Lower leg skin (tissue), 4 donors: ENCODE measurements around the gene DNAH7. TPM values are rescaled to one million over a fixed set of nuclear protein-coding genes. Genes with fewer than 3 reads are reported as not detected.

Experiments
- DNase-seq, 2 donors: peaks; one replicate each; pipeline ENCODE4 v3.0.0-alpha.2; 2019; ENCODE audit warnings: low spot score in 2 of 2
- H3K4me3 ChIP-seq: fragments of 200-600 bp; sonication (generic); 2 replicates; pipeline ENCODE4 v1.5.1; 2017; ENCODE audit warnings: mild to moderate bottlenecking, low read depth; ENCODE audit not compliant: poor library complexity, severe bottlenecking
- POLR2A ChIP-seq, 2 donors: fragments of 450-650 bp; IDR thresholded peaks; one replicate each; pipeline ENCODE4 v1.6.1; 2016 to 2017; ENCODE audit warnings: antibody characterized with exemption in 2 of 2, mild to moderate bottlenecking in 1 of 2, moderate library complexity in 1 of 2
- WGBS, 2 donors: methylation state at CpG; one replicate each; pipeline ENCODE4 v1.1.5; 2018; 5-methylcytosine and 5-hydroxymethylcytosine counted together
- intact Hi-C: fragments of 100-400 bp; cut with DNase I; formaldehyde crosslinking; loops from one replicate; pipeline ENCODE4 v1.15.0; 2023; ENCODE audit warnings: low total_unique reads
- total RNA-seq, 4 donors: library from RNA; depleted of rRNA; stranded (reverse); fragments of >200 nt; gene quantifications; one replicate each; pipeline ENCODE4 v1.1.0, GENCODE V29; 2016
- TF ChIP-seq, protein P1 (sequence below), 3 donors: fragments of 450-650 bp; IDR thresholded peaks; one replicate each; pipeline ENCODE4 v1.5.1; 2016; ENCODE audit warnings: antibody characterized with exemption in 3 of 3, mild to moderate bottlenecking in 3 of 3, moderate library complexity in 2 of 3

Gene DNAH7
- total RNA-seq, 4 donors from 2014 or later, result 0.08 to 0.34 (median 0.17) TPM

DNA sequence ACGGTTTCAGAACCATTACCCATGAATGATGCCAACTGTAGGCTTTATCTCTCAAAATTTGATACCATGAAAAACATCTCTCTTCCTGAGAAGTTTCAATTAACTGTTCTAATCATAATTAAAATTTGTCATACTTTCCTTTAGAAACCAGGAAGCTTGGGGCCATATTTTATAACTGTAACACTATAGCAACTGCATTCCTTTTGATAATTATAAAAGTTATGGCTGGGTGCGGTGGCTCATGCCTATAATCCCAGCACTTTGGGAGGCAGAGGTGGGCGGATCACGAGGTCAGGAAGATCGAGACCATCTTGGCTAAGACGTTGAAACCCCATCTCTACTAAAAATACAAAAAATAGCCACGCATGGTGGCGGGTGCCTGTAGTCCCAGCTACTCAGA, 70.6 kb downstream of the DNAH7 start:
- intact Hi-C loops, result no loop called here
- TF ChIP-seq, protein P1, sequence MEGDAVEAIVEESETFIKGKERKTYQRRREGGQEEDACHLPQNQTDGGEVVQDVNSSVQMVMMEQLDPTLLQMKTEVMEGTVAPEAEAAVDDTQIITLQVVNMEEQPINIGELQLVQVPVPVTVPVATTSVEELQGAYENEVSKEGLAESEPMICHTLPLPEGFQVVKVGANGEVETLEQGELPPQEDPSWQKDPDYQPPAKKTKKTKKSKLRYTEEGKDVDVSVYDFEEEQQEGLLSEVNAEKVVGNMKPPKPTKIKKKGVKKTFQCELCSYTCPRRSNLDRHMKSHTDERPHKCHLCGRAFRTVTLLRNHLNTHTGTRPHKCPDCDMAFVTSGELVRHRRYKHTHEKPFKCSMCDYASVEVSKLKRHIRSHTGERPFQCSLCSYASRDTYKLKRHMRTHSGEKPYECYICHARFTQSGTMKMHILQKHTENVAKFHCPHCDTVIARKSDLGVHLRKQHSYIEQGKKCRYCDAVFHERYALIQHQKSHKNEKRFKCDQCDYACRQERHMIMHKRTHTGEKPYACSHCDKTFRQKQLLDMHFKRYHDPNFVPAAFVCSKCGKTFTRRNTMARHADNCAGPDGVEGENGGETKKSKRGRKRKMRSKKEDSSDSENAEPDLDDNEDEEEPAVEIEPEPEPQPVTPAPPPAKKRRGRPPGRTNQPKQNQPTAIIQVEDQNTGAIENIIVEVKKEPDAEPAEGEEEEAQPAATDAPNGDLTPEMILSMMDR (IDR thresholded peaks at IDR 0.05), result no peak
- TF ChIP-seq POLR2A (IDR thresholded peaks at IDR 0.05), result no peak
- DNase-seq, result no peak
- WGBS, 2 donors, result 91 to 95% methylated on average over 8 of the region's 8 CpGs
- no peak overlapping the region for H3K4me3 ChIP-seq

DNA sequence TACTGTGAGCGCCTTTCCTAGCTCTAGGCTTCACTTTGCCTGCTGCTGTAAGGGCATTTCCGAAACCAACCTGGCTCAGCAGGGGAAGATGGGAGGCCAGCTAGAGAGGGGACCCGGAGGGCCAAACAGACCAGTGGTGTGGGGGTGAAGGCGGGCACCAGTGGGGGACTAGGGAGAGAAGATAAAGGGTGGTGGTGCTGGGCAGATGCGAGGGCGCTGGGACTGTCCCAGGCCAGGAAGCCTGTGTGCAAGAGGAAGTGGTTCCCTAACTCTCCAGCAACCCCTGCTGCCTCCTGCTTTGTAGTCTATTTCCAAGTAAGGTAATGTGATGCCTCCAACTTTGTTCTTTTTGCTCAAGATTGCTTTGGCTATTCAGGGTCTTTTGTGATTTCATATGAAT, 73.1 kb downstream of the DNAH7 start:
- TF ChIP-seq, protein P1 (IDR thresholded peaks at IDR 0.05), result no peak
- no peak for TF ChIP-seq POLR2A (IDR thresholded peaks at IDR 0.05)
- no peak overlapping the region for H3K4me3 ChIP-seq
- intact Hi-C loops, result no loop called here
- 78 to 89% methylated on average over 6 of the region's 6 CpGs for WGBS, 2 donors
- no peak for DNase-seq

DNA sequence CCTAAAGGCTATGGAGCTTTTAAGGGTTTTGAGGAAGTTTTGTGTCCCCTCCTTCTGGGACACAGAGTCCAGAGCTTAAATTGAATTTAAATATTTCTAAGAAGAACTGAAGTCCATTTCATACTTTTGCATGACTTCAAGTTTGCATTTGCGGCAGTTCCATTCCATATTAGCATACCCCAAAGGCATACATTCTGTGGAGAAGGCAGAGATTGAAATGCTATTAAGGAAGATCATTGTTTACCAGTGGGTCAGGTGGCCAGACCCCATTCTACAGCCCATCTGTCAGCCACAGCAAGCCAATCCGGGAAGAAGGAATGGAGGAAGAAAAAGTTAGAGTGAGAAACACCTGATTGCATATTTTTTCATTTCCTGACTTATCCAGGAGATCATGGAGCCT, 75.0 kb downstream of the DNAH7 start:
- intact Hi-C loops, result no loop called here
- WGBS, 2 donors, result 85 to 90% methylated on average over 2 of the region's 2 CpGs
- no peak for DNase-seq
- no peak for TF ChIP-seq POLR2A (IDR thresholded peaks at IDR 0.05)
- TF ChIP-seq, protein P1 (IDR thresholded peaks at IDR 0.05), result no peak
- no peak overlapping the region for H3K4me3 ChIP-seq

DNA sequence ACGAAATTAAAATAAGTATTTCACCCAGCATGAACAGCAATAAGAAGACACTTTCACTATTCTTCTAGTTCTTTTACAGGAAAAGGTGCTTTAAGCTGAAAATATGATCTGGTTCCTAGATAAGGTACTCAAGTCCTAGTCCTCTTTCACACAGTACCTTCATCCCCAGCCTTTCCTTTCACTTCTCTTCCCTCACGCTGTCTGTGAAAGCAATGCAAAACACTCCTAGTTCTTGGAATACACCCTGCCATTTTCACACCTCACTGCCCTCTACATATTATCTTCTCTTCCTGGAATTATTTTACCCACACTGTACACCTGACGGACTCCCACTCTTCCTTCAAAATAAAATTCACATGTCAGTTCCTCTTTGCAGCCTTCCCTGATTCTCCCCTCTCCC, 82.9 kb downstream of the DNAH7 start:
- no peak for TF ChIP-seq POLR2A (IDR thresholded peaks at IDR 0.05)
- TF ChIP-seq, protein P1 (IDR thresholded peaks at IDR 0.05), result no peak
- H3K4me3 ChIP-seq, result no peak overlapping the region
- no peak for DNase-seq
- intact Hi-C loops, result no loop called here
- WGBS, 2 donors, result 63 to 67% methylated on average over 3 of the region's 3 CpGs

DNA sequence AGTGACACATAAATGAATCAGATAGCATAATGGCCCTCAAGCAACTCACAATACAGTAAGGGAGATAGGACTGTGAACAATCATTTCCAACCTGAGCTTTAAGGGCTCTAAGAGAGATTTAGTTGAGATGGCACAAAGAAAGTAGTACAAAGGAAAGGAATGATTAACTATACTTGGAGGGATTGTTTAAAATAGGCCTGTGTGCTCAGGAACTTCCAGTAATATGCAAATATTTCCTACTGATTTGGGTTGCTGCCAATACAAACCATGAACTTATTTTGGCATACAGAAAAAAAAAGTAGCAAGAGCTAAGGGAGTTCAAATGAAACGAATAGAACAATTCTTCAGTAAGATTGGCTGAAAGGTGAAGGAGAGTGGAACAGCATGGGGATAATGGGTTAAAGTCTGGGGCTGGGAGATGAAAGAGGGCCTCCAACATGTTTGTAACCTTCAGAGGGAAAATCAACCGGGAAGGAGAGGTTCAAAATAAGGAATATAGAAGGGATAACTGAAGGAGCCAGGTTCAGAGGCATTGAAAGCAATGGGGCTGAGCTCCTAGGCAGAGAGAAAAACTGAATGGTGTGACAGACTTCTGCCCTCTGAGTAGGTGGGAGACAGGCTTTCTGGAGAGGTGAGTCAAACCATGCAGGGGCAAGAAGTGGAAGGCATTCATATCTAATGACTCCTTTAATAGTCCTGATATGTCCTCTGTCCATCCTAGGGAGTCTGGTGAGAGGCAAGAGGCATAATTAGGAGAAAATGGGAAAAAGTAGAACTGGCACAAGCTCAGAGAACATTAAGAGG, 83.5 kb downstream of the DNAH7 start:
- intact Hi-C loops, result no loop called here
- WGBS, 2 donors, result 20 to 24% methylated on average over 2 of the region's 2 CpGs
- no peak for TF ChIP-seq POLR2A (IDR thresholded peaks at IDR 0.05)
- TF ChIP-seq, protein P1 (IDR thresholded peaks at IDR 0.05), result no peak
- DNase-seq, result no peak
- no peak overlapping the region for H3K4me3 ChIP-seq

DNA sequence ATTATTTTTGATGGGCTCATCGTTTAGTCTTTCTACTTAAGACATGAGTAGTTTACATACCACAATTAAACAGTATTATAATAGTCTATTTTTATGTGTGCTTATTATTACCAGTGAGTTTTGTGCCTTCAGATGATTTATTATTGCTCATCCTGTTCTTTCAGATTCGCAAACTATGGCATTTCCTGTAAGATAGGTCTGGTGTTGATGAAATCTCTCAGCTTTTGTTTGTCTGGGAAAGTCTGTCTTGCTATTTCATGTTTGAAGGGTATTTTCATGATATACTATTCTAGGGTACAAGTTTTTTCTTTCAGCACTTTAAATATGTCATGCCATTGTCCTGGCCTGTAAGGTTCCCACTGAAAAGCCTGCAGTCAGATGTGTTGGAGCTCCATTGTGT, 101.3 kb downstream of the DNAH7 start:
- intact Hi-C loops, result no loop called here
- no peak overlapping the region for H3K4me3 ChIP-seq
- no peak for DNase-seq
- WGBS, 2 donors, result 39 to 46% methylated on average over 2 of the region's 2 CpGs
- TF ChIP-seq POLR2A (IDR thresholded peaks at IDR 0.05), result no peak
- TF ChIP-seq, protein P1 (IDR thresholded peaks at IDR 0.05), result no peak
